Naive thymus-derived CD8-positive, alpha-beta T cell (primary cell): ENCODE data around the gene CDPF1. TPM values are rescaled to one million over a fixed set of nuclear protein-coding genes. Genes with fewer than 3 reads are reported as not detected.
"Not testable (repeated sequence)": the region's sequence is repeated elsewhere in the genome, so short reads cannot be mapped to it uniquely, and the experiment has no call there.

ENCODE experiments used
- ATAC-seq, 2 donors: fragments of 150-1000 bp; cut with Tn5 transposase in 1 of 2; sonication (Bioruptor Pico), chemical (Tn5 transposase) in 1 of 2; 1 replicate in 1 of 2; 2 replicates in 1 of 2; pipeline ENCODE4 v1.10.0; 2021; ENCODE audit warnings: mild to moderate bottlenecking in 2 of 2, moderate library complexity in 2 of 2
- POLR2A ChIA-PET: fragments of 350-600 bp; sonication (Branson Sonifier 250); formaldehyde crosslinking; loops from one replicate; lab custom pipeline; 2021; ENCODE audit warnings: antibody characterized with exemption; lab: Charles Lee
- DNase-seq, 10 donors: peaks; one replicate each; pipeline versions ENCODE4 v3.0.0 to v3.0.0-alpha.2; 2020 to 2022
- H3K27ac Mint-ChIP-seq, 10 donors: one replicate each; pipeline ENCODE4 v1.8.0; 2020 to 2022; ENCODE audit warnings: mild to moderate bottlenecking in 10 of 10, mixed read lengths in 10 of 10, moderate library complexity in 4 of 10, inconsistent platforms in 1 of 10
- H3K27me3 Mint-ChIP-seq, 5 donors: one replicate each; pipeline ENCODE4 v1.8.0; 2021 to 2022; ENCODE audit warnings: mixed read lengths in 5 of 5
- H3K36me3 Mint-ChIP-seq, 3 donors: one replicate each; pipeline ENCODE4 v1.8.0; 2020 to 2022; ENCODE audit warnings: mixed read lengths in 3 of 3, mild to moderate bottlenecking in 2 of 3, inconsistent platforms in 1 of 3
- H3K4me1 Mint-ChIP-seq, 4 donors: one replicate each; pipeline ENCODE4 v1.8.0; 2021 to 2022; ENCODE audit warnings: mixed read lengths in 4 of 4
- H3K4me3 Mint-ChIP-seq, 10 donors: one replicate each; pipeline ENCODE4 v1.8.0; 2020 to 2022; ENCODE audit warnings: mild to moderate bottlenecking in 10 of 10, mixed read lengths in 10 of 10, moderate library complexity in 6 of 10, inconsistent platforms in 1 of 10
- H3K9me3 Mint-ChIP-seq, 9 donors: one replicate each; pipeline ENCODE4 v1.8.0; 2020 to 2022; ENCODE audit warnings: mixed read lengths in 9 of 9, mild to moderate bottlenecking in 3 of 9, inconsistent platforms in 1 of 9, moderate library complexity in 1 of 9
- polyA plus RNA-seq, 3 donors: library from polyadenylated mRNA; unstranded; fragments of 300-500 nt; fragmentation: Illumina TruSeq; gene quantifications; one replicate each; pipeline ENCODE4 v1.2.3, GENCODE V29; 2021
- total RNA-seq, 8 experiments: library from RNA in 2 of 8; stranded (reverse) in 2 of 8; gene quantifications; one replicate each; pipeline ENCODE4 v1.2.3 and lab custom pipeline; 2021 to 2026

The CDPF1 gene
- total and polyA plus RNA-seq, 5 experiments from 2014 or later, result 11.1 to 29.3 (median 22.9) TPM

- POLR2A ChIA-PET, result interaction anchor here (0.9 kb wide), 1 partner anchor 23 kb away, joined by 3 read pairs; no protein-coding TSS in a partner anchor
- not testable (repeated sequence) for DNase-seq, H3K36me3 Mint-ChIP-seq, H3K27ac Mint-ChIP-seq, H3K9me3 Mint-ChIP-seq, ATAC-seq
- peaks cover 4 to 33% (median 19%) of the 10 kb centered on the region in 4 donors for H3K4me1 Mint-ChIP-seq
- H3K27me3 Mint-ChIP-seq, result peaks cover 23 to 35% (median 33%) of the 10 kb centered on the region in 5 donors
- H3K4me3 Mint-ChIP-seq, result peak overlapping the region in 1 of 10 donors; percentile 40
Measured at GRCh38 chr22:46265627-46266026, 15.5 kb upstream of the CDPF1 start.

- Mint-ChIP-seq H3K4me3 (peak overlapping the region in 2 of 10 donors; percentile 32 to 55), H3K4me1 (peaks cover 4 to 27% (median 15%) of the 10 kb centered on the region in 4 donors), H3K27me3 (peaks cover 27 to 46% (median 39%) of the 10 kb centered on the region in 5 donors), H3K9me3 (peaks cover 0 to 14% (median 0%) of the 10 kb centered on the region in 9 donors)
- ATAC-seq, H3K36me3 Mint-ChIP-seq, DNase-seq, H3K27ac Mint-ChIP-seq: not testable (repeated sequence)
- POLR2A ChIA-PET, result interaction anchor here (0.9 kb wide), 1 partner anchor 22 kb away, joined by 3 read pairs; no protein-coding TSS in a partner anchor
Measured at GRCh38 chr22:46264520-46264919, 14.4 kb upstream of the CDPF1 start.

- H3K36me3 Mint-ChIP-seq, result peaks cover 0 to 18% (median 2%) of the 10 kb centered on the region in 3 donors
- H3K27me3 Mint-ChIP-seq, result peaks cover 27 to 55% (median 46%) of the 10 kb centered on the region in 5 donors
- peak within 1 kb of the TSS in 9 of 10 donors; percentile 7 to 69 (median 50) for H3K4me3 Mint-ChIP-seq
- H3K27ac Mint-ChIP-seq, result peak within 1 kb of the TSS in 1 of 10 donors; percentile 12
- peaks cover 2 to 20% (median 9%) of the 10 kb centered on the region in 4 donors for H3K4me1 Mint-ChIP-seq
- DNase-seq, result no peak
- no peak for ATAC-seq
- peaks cover 0 to 25% (median 2%) of the 10 kb centered on the region in 9 donors for H3K9me3 Mint-ChIP-seq
- POLR2A ChIA-PET, result no interaction called here
Measured at GRCh38 chr22:46263216-46263590, 13.1 kb upstream of the CDPF1 start, which contains the start of gene PKDREJ. Gene PKDREJ, minus strand, starts transcription at chr22:46263343. Its CDS starts 21 bp downstream, at chr22:46263322.

- H3K4me1 Mint-ChIP-seq, result peaks cover 0 to 17% (median 8%) of the 10 kb centered on the region in 4 donors
- H3K4me3 Mint-ChIP-seq, result peak overlapping the region in 4 of 10 donors; percentile 7 to 40 (median 22)
- peaks cover 30 to 55% (median 49%) of the 10 kb centered on the region in 5 donors for H3K27me3 Mint-ChIP-seq
- DNase-seq, result no peak
- peaks cover 0 to 21% (median 5%) of the 10 kb centered on the region in 3 donors for H3K36me3 Mint-ChIP-seq
- peak in 1 of 2 donors; percentile 39 for ATAC-seq
- POLR2A ChIA-PET, result no interaction called here
- no peak overlapping the region for H3K27ac Mint-ChIP-seq
- H3K9me3 Mint-ChIP-seq, result peaks cover 0 to 28% (median 2%) of the 10 kb centered on the region in 9 donors
Measured at GRCh38 chr22:46262449-46263215, 12.5 kb upstream of the CDPF1 start.

GRCh38 chr22:46260038-46260437 is 9.9 kb upstream of the CDPF1 start:
- peaks cover 0 to 40% (median 5%) of the 10 kb centered on the region in 9 donors for H3K9me3 Mint-ChIP-seq
- H3K27ac Mint-ChIP-seq, result no peak overlapping the region
- peaks cover 0 to 10% (median 4%) of the 10 kb centered on the region in 4 donors for H3K4me1 Mint-ChIP-seq
- POLR2A ChIA-PET, result no interaction called here
- ATAC-seq, result no peak
- H3K36me3 Mint-ChIP-seq, result peaks cover 0 to 13% (median 5%) of the 10 kb centered on the region in 3 donors
- H3K4me3 Mint-ChIP-seq, result no peak overlapping the region
- peaks cover 29 to 55% (median 46%) of the 10 kb centered on the region in 5 donors for H3K27me3 Mint-ChIP-seq
- no peak for DNase-seq

GRCh38 chr22:46259374-46259773 is 9.3 kb upstream of the CDPF1 start:
- peaks cover 29 to 53% (median 43%) of the 10 kb centered on the region in 5 donors for H3K27me3 Mint-ChIP-seq
- H3K4me1 Mint-ChIP-seq, result peaks cover 0 to 10% (median 3%) of the 10 kb centered on the region in 4 donors
- H3K36me3 Mint-ChIP-seq, result peaks cover 0 to 13% (median 5%) of the 10 kb centered on the region in 3 donors
- H3K27ac Mint-ChIP-seq, result no peak overlapping the region
- H3K9me3 Mint-ChIP-seq, result peaks cover 0 to 40% (median 5%) of the 10 kb centered on the region in 9 donors
- ATAC-seq (no peak), DNase-seq (no peak)
- POLR2A ChIA-PET, result interaction anchor here (0.7 kb wide), 1 partner anchor 9 kb away, joined by 3 read pairs; no protein-coding TSS in a partner anchor
- H3K4me3 Mint-ChIP-seq, result no peak overlapping the region

- DNase-seq, result no peak
- H3K27ac Mint-ChIP-seq, result no peak overlapping the region
- peaks cover 16 to 28% (median 24%) of the 10 kb centered on the region in 5 donors for H3K27me3 Mint-ChIP-seq
- H3K4me1 Mint-ChIP-seq, result peaks cover 2 to 8% (median 6%) of the 10 kb centered on the region in 4 donors
- peaks cover 0 to 13% (median 5%) of the 10 kb centered on the region in 3 donors for H3K36me3 Mint-ChIP-seq
- no peak for ATAC-seq
- POLR2A ChIA-PET, result no interaction called here
- peaks cover 0 to 37% (median 5%) of the 10 kb centered on the region in 9 donors for H3K9me3 Mint-ChIP-seq
- no peak overlapping the region for H3K4me3 Mint-ChIP-seq
Measured at GRCh38 chr22:46256358-46256958, 6.4 kb upstream of the CDPF1 start.

GRCh38 chr22:46251816-46252380 is 1.8 kb upstream of the CDPF1 start:
- Mint-ChIP-seq H3K27ac (peak overlapping the region in 5 of 10 donors; percentile 12 to 81 (median 78)), H3K4me1 (peaks cover 6 to 33% (median 26%) of the 10 kb centered on the region in 4 donors), H3K27me3 (no peaks in the 10 kb centered on the region), H3K4me3 (peak overlapping the region in 7 of 10 donors; percentile 82 to 91 (median 83)), H3K9me3 (peaks cover 0 to 7% (median 0%) of the 10 kb centered on the region in 9 donors), H3K36me3 (peaks cover 0 to 2% (median 0%) of the 10 kb centered on the region in 3 donors)
- DNase-seq, result no peak
- POLR2A ChIA-PET, result interaction anchor here (1.5 kb wide), 1 partner anchor 16 kb away, joined by 3 read pairs; the partner anchor contains the start of gene TTC38
- no peak for ATAC-seq

GRCh38 chr22:46251266-46251665 is 1.2 kb upstream of the CDPF1 start:
- H3K36me3 Mint-ChIP-seq, result peaks cover 0 to 3% (median 0%) of the 10 kb centered on the region in 3 donors
- H3K4me1 Mint-ChIP-seq, result peaks cover 6 to 38% (median 29%) of the 10 kb centered on the region in 4 donors
- H3K27me3 Mint-ChIP-seq, result no peaks in the 10 kb centered on the region
- POLR2A ChIA-PET, result interaction anchor here (1.1 to 2.1 kb wide), 4 partner anchors 8 to 110 kb away, joined by 3 to 7 read pairs (median 4); partner anchors contain the start of gene TTC38
- peak overlapping the region; percentile 76 to 91 (median 84) for H3K4me3 Mint-ChIP-seq
- H3K27ac Mint-ChIP-seq, result peak overlapping the region; percentile 51 to 87 (median 81)
- DNase-seq (no peak), ATAC-seq (no peak)
- H3K9me3 Mint-ChIP-seq, result peaks cover 0 to under 1% (median 0%) of the 10 kb centered on the region in 9 donors

GRCh38 chr22:46250783-46251125 is 661 bp upstream of the CDPF1 start:
- DNase-seq (peak in 1 of 10 donors; percentile 9), ATAC-seq (no peak)
- Mint-ChIP-seq H3K9me3 (no peaks in the 10 kb centered on the region), H3K4me1 (peaks cover 6 to 41% (median 30%) of the 10 kb centered on the region in 4 donors), H3K27me3 (no peaks in the 10 kb centered on the region), H3K27ac (peak overlapping the region; percentile 51 to 86 (median 80)), H3K4me3 (peak overlapping the region; percentile 76 to 91 (median 84)), H3K36me3 (peaks cover 0 to 4% (median 0%) of the 10 kb centered on the region in 3 donors)
- POLR2A ChIA-PET, result interaction anchor here (1.0 to 2.1 kb wide), 10 partner anchors 9 to 215 kb away, joined by 3 to 11 read pairs (median 4); partner anchors contain the start of genes GTSE1, PPARA and TTC38

GRCh38 chr22:46247443-46247975 is 2.6 kb downstream of the CDPF1 start:
- POLR2A ChIA-PET, result interaction anchor here (1.6 kb wide), 1 partner anchor 9 kb away, joined by 4 read pairs; no protein-coding TSS in a partner anchor
- H3K27ac Mint-ChIP-seq, result no peak overlapping the region
- ATAC-seq (no peak), DNase-seq (no peak)
- peak overlapping the region in 2 of 10 donors; percentile 36 to 79 for H3K4me3 Mint-ChIP-seq
- peaks cover 6 to 41% (median 30%) of the 10 kb centered on the region in 4 donors for H3K4me1 Mint-ChIP-seq
- H3K27me3 Mint-ChIP-seq, result no peaks in the 10 kb centered on the region
- H3K9me3 Mint-ChIP-seq, result no peaks in the 10 kb centered on the region
- H3K36me3 Mint-ChIP-seq, result peaks cover 0 to 19% (median 4%) of the 10 kb centered on the region in 3 donors
